ENCODE measurements around the gene HIVEP3.

Gene HIVEP3

DNA sequence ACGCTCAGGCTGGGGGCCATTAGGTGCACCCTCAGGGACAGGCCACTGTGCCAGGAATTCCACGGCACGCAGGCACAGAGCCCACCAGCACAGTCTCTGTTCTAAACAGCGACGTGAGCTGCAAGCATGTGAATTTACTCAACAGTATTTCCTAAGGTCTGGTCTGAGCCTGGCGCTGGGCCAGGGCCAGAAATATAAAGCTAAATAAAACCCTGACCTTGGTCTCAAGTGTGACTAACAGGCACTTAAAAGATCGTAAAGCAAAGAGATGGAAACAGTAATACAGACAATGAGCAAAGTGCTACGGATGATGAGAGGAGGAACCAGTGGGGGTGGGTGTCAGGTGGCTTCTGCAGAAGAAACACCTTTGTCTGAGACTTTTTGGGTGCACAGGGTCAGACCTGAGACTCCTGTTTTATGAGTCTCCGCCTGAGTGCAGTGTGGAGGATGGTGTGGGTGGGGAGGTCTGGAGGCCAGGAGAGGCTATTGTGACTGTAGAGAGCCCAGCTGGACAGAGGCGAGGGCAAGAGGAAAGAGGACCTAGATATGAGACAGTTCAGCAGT lies 380.9 kb downstream of the HIVEP3 start:
- DNase-seq (ENCODE audit: extremely low spot score, insufficient read length, low read depth) (no peak), FAIRE-seq (no peak)

DNA sequence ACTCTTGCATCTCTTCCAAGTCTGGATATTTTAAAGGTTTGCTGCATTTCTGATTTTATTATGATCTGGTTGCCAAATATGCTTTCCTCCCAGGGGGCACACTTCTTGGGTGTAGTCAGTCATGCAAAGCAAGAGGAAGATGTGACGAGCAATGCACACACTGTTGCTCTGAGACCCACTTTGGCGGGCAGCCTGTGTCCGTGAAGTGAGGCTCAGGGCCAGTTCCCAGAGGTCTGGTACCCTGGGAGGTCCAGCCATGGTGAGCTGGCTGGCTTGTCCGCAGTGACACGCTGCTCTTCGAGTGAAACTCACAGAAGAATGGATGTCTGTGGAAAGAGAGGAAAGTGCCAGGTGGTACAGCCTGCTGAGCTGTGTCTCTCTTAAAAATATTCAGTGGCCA lies 381.5 kb downstream of the HIVEP3 start:
- DNase-seq (ENCODE audit: extremely low spot score, insufficient read length, low read depth) (no peak), FAIRE-seq (no peak)

DNA sequence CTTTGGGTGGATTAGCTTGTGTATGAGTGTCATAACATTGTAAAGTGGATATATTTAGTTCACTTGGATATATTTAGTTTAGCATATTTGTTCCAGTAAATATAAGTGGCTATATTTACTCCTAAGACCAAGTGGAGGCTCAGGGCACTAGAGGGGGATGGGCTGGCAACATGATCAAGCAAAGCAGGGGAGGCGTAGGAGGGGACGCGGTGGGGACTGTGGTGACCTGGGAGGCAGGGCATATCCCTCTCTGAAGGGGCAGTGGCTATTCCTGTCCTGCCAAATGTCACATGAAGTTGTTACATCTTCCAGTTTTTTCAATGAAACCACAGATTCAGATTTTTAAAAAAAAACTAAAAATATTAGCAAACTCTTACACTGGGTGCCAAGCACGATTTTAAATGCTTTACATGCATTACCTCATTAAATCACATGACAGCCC lies 382.3 kb downstream of the HIVEP3 start:
- DNase-seq (ENCODE audit: extremely low spot score, insufficient read length, low read depth) (no peak), FAIRE-seq (no peak)

DNA sequence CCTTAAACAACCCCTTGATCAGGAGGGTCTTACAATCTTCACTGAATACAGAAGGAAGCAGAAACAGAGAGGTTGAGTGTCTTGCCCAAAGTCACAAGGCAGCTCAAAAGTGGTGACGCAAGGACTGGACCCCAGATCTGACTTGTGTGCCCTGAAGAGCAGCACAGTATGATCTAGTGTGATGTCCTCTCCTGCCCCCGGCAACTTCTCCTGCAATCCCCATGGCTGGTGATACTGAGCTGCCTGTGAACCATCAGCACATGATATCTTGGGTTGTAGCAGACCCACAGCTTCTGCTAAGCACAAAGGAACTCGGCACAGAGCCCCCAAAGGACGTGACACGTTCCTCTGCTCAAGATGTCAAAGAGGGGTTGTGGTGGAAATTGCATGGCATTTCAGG lies 383.0 kb downstream of the HIVEP3 start:
- FAIRE-seq (no peak), DNase-seq (ENCODE audit: extremely low spot score, insufficient read length, low read depth) (no peak)

DNA sequence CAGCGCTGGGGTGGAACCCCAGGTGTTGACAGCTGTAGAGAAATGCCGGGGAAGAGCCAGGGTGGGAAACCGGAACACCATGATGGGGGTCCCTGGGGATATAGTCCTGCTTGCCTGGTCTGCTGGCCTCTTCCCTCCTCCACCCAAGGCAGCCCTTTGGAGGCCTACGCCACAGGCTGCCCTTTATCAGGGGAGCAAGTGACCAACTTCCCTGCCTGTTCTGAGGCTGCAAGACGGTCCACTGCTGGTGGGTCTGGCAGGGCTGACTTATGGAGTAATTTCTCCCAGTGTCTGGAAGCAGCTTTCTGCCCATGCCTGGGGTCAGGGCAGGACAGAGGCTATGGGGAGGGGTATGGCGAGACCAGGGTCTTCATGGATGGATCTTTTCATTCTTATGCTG lies 383.4 kb downstream of the HIVEP3 start:
- no peak for DNase-seq (ENCODE audit: extremely low spot score, insufficient read length, low read depth)

DNA sequence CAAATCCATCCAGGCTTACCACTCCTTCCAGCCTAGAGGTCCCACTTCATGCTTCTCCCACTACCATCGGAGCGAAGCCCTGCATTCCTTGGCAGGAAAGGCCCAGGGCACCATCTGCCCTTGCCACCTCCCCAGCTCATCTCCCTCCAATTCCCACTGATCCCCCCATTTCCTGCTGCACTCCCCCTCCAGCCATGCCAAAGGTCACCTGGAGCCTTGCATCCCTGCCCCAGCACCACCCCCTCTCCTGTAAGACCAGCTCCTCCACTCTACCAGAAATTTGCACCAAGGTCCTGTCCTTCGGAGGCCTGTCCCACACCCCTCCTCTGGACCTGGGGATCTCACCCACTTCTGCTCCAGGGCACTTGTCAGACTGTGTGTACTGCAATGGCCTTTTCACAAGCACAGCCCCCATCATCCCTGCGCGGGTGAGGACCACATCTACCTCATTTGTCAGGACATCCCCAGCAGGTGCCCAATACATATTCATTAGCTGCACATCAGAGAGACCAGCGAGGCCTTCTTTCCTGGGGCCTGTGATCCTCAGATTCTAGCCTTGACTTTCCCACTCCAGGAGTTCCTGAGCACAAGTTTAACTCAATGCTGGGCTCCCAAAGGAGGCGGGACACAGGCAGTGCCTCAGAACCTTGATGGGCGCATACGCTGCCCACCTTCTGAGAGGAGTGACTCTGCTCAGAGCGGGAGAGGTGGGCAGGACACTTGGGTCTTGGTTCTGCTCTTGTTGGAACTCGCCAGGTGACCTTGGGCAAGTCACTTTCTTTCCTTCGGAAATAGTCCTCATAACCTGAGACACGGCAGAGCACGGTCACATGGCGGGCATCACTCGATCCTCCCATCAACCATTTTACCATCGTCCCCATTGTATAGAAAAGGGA lies 384.3 kb downstream of the HIVEP3 start:
- no peak for DNase-seq (ENCODE audit: extremely low spot score, insufficient read length, low read depth)

More for the DNA sequence above, 383.4 kb downstream of the HIVEP3 start:
- no peak for FAIRE-seq

DNA sequence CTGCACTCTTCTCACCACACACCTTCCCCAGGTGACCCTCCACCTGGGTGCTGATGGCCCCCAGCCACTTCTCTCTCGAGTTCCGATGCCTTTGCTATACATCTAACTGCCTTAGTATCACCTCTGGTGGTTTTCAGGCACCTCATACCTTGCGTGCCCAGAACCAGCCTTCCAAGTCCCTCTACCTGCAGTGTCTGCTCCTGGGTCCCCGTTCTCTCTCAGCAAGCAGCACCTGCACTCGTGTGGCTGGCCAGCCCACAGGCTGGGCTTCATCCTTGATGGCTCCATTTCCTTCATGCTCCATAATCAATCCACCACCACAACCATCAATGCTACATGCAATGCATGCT lies 385.0 kb downstream of the HIVEP3 start:
- DNase-seq (ENCODE audit: extremely low spot score, insufficient read length, low read depth): no peak
- no peak for FAIRE-seq

More for the DNA sequence above, 384.3 kb downstream of the HIVEP3 start:
- FAIRE-seq: no peak

DNA sequence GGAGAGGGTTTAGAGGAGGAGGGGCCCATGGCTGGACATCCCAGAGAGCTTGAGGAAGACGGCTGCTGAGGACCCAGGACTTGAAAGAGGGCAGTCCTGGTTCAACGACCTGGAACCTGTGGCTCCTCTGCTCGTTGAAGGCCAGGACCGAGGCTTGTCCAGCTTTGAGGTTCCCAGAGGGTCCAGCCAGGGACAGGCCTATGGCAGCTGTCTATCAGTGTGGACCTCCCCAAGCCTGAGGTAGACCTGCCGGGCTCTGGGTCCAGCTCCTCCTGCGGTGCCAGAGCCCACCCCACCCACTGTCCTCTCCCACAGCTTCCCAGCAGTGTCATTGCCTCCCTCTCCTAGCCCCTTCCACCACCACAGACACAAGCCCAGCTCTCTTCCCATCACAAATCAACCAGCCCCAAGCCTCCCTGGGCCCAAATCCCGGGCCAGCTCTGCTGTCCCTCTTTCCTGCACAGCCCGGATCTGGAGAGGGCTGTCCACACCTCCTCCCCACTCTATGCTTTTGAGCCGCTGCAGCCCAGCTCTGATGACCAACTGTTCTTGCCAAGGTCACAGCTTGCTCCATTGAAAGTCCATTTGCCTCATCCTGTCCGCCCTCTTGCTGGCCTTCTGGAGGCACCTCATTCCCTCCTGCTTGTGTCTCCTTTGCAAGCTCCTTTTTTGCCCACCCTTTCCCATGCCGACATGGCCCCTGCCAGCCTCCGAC lies 385.5 kb downstream of the HIVEP3 start:
- no peak for FAIRE-seq
- no peak for DNase-seq (ENCODE audit: extremely low spot score, insufficient read length, low read depth)

DNA sequence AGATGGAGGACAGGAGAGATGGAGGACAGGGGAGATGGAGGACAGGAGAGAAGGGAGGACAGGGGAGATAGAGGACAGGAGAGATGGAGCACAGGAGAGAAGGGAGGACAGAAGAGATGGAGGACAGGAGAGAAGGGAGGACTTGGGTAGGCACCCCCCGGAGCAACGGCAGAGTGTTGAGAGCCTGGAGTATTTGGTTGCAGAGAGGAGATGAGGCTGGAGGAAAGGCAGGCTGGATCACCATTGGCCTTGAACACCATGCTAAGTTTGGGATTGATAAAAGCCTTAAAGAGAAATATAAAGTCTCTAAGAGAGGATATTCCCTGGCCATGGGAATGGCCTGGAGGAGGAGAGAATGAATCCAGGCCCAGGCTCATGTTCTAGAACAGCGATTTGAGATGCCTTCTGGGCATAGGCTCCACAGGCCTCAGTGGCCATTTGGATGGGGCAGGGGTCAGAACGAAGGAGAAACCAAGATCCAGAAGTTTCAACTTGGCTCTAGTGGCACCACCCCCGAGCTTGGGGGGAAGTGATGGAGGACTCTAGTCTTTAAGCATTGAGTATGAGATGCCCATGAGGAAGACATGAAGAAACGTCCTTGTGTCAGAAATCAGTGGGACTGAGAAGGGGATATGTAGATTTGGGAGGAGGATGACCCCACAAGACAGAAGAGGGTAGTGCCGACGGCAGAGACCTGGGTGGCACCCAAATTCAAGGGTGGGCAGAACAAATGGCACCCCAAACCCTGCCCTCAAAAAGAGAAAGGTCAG lies 386.3 kb downstream of the HIVEP3 start:
- DNase-seq (ENCODE audit: extremely low spot score, insufficient read length, low read depth): no peak
- no peak for FAIRE-seq

DNA sequence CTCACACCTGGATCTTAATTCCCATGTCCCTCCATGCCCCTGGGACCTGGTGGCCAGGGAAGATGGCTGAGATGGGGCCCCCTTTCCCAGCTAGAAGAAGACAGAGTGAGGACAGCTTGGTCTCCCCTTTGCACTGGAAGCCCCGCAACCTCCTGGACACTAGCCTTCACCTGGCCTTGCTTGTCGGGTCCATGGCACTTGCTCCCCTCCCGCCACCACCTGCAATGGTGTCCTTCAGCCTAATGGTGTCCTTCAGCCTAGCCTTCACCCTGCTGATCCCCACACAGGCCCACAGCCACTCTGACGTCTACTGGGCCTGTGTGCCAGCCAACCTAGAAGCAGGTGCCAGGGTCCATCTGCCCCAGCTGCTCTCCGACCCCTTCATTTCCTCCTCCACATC lies 388.3 kb downstream of the HIVEP3 start:
- no peak for FAIRE-seq
- DNase-seq (ENCODE audit: extremely low spot score, insufficient read length, low read depth): no peak

DNA sequence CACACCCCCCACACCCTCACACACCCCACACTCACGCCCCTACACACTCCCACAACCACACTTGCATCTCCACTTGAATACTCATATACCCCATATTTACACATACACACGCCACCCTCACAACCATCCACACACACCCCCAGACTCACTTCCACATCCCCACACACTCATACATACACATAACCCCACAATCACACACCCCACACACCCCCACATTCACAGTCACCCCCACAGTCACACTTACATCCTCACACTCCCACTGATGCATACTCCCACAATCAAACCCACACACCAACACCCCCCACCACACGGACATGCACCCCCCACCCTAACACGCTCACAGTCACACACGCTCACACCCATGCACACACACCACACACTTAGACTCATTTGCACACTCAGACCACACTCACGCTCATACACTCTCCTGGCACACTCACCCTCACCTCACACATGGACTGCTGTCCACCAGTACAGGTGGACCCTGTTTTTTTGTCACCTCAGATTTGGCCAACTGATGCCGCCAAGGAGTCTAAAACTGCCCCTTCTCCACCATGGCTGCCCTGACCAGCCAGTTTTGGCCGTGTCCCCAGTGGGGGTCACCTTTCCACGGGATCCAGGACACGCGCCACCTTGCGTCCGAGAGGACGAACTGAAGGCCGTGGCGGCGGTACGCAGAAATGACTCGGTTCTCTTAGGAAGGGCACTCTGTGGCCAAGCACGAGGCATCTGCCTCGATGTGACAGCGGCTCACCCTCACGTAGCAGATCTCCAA lies 388.9 kb downstream of the HIVEP3 start:
- FAIRE-seq (no peak), DNase-seq (ENCODE audit: extremely low spot score, insufficient read length, low read depth) (no peak)

DNA sequence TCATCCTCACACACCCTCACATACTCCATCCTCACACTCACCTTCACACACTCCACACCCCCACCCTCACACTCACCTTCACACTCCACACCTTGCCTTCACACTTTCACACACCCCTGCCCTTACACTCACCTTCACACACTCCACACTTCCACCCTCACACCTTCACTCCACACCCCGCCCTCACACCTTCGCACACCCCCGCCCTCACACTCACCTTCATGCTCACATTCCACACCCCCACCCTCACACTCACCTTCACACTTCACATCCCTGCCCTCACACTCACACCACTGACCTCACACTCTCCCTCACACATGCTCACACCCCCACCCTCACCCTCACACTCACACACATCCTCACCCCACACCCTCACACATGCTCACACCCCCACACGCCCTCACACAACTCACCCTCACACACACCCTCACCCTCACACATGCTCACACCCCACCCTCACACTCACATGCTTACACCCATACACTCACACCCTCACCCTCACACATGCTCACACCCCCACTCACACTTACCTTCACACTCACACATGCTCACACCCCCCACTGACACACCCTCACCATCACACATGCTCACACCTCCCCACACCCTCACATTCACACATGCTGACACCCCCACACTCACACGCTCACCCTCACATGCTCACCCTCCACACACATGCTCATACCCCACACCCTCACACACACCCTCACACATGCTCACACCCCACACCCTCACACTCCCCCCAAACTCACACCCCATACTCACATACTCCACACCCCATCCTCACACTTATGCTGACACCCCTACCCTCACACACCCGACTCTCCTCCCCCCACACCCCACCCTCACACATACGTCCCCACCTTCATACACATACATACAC lies 389.8 kb downstream of the HIVEP3 start:
- no peak for DNase-seq (ENCODE audit: extremely low spot score, insufficient read length, low read depth)
- no peak for FAIRE-seq

DNA sequence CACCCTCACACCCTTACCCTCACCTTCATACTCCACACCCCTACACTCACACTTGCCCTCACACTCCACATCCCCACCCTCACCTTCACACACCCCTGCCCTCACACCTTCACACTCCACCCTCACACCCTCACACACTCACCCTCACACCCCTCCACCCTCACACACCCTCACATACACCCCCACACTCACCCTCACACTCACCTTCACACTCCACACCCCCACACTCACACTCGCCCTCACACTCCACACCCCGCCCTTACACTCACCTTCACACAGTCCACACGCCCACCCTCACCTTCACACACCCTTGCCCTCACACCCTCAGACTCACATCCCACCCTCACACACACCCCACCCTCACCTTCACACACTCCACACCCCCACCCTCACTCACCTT lies 390.6 kb downstream of the HIVEP3 start:
- FAIRE-seq: no peak

DNA sequence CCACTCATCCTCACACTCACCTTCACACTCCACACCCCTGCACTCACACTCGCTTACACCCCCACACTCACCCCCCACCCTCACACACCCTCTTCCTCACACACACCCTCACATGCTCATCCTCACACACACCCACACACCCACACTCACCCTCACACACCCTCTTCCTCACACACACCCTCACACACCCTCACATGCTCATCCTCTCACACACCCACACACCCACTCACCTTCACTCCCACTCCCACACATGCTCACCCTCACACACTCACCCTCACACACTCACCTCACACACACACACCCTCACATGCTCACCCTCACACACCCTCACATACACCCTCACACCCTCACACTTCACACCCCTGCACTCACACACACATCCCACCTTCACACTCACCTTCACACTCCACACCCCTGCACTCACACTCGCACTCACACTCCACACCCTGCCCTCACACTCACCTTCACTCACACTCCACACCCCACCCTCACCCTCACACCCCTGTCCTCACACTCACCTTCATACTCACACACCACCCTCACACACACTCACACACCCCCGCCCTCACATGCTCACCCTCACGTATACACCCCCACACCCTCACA lies 391.7 kb downstream of the HIVEP3 start:
- FAIRE-seq (no peak), DNase-seq (ENCODE audit: extremely low spot score, insufficient read length, low read depth) (no peak)

More for the DNA sequence above, 390.6 kb downstream of the HIVEP3 start:
- no peak for DNase-seq (ENCODE audit: extremely low spot score, insufficient read length, low read depth)

DNA sequence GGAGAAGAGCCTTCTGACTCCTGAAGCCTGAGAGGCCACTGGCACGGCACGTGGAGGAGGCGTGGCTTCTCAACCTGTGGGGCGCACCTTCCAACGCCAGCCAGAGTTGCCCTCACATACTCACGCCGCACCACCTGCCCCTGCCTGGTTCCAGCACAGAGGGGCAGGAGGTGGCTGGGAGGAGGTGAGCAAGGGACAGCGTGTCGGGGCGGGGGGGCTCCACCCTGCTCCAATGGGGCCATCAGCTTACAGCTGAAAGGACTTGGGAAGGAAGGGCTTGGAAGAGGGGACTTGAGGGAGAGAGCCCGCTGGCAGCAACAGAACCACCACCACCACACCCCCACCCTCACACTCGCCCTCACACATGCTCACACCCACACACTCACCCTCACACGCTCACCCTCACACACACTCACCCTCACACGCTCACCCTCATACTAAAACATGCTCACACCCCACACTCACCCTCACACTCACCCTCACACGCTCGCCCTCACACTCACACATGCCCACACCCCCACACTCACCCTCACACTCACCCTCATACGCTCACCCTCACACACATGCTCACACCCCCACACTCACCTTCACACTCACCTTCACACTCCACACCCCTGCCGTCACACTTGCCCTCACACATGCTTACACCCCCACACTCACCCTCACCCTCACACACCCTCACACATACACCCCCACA lies 392.7 kb downstream of the HIVEP3 start:
- FAIRE-seq (no peak), DNase-seq (ENCODE audit: extremely low spot score, insufficient read length, low read depth) (no peak)

DNA sequence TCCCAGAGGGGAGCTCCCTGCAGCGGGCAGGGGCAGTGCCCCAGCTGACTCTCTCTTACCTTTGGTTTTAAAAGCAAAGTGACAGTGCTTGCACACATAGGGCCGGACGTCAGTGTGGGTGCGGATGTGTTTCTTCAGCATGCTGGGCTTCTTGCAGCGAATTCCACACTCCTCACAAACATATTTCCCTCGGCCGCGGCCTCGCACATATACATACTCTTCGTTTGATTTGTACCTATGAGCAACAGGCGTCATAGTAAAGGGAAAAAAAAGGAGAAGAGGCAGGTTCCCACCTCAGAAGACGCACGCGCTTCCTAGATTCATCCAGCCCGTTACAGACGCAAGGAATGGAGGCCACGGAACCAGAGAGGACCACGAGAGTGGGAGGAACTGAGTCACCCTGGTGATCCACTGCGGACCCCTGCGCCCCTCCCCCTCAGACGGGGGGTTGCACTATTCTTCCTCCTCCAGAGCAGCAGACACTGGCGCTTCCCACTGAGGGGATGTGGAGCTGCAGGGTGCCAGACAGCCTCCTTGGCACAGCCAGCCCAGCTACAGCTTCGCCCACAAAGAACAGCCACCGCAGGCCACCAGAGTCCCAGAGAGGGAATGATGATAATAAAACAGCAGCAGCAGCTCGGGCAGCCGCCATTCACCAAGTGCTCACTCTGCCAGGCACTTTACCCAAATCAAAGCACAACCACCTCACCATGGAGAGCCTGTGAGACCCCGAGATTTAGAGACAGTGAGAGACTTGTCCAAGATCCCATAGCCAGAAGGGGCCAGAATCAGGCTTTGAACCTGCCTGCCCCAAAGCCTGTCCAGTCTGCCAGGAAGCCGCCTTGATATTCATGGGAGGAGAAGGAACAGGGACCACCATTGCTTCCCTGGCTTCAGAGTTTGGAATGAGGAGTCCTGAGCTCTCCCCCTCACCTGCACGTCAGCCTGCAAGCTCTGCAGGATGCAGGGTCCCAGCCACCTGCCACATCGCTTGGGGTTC lies 393.7 kb downstream of the HIVEP3 start:
- DNase-seq (ENCODE audit: extremely low spot score, insufficient read length, low read depth) (no peak), FAIRE-seq (no peak)

Data from GM18507 (cell line).